PC-9 (cell line): Measurements from ENCODE around the gene FAM3C. TPM values are rescaled to one million over a fixed set of nuclear protein-coding genes. Genes with fewer than 3 reads are reported as not detected.

Experiments
- BruUV-seq: library from RNA; stranded (reverse); fragments of 400-500 nt; replicated peaks from 2 replicates; lab custom pipeline; 2021; lab: Mats Ljungman, UMichigan
- CTCF ChIA-PET: fragments of 300-600 bp; sonication (Branson Sonifier 250); formaldehyde crosslinking; loops from one replicate; lab custom pipeline; 2022; ENCODE audit warnings: antibody characterized with exemption; lab: Charles Lee
- POLR2A ChIA-PET: fragments of 300-600 bp; sonication (Branson Sonifier 250); formaldehyde crosslinking; loops from one replicate; lab custom pipeline; 2022; ENCODE audit warnings: antibody characterized with exemption; ENCODE audit not compliant: unreplicated experiment; lab: Charles Lee
- DNase-seq, 2 experiments: peaks; one replicate each; pipeline versions ENCODE4 v3.0.0 to v3.0.0-alpha.2; 2015 to 2022; ENCODE audit warnings: mixed read lengths in 1 of 2
- H2AFZ ChIP-seq: fragments of 200-600 bp; sonication (generic); 2 replicates; pipeline ENCODE4 v1.8.1; 2017; ENCODE audit warnings: antibody characterized with exemption
- H3F3A ChIP-seq: fragments of 200-600 bp; sonication (generic); 2 replicates; pipeline ENCODE4 v1.8.1; 2017; ENCODE audit warnings: antibody characterized with exemption, mild to moderate bottlenecking, low read depth; ENCODE audit not compliant: insufficient read depth
- H3K27ac ChIP-seq: fragments of 200-600 bp; sonication (generic); 2 replicates; pipeline ENCODE4 v1.6.1; 2016; ENCODE audit warnings: mixed run types
- H3K27me3 ChIP-seq: fragments of 200-600 bp; sonication (generic); 2 replicates; pipeline ENCODE4 v1.6.1; 2016; ENCODE audit warnings: low read depth, mixed run types; ENCODE audit not compliant: insufficient read depth
- H3K36me3 ChIP-seq: fragments of 200-600 bp; sonication (generic); 2 replicates; pipeline ENCODE4 v1.6.1; 2016; ENCODE audit warnings: low read depth, mixed run types
- H3K4me1 ChIP-seq: fragments of 200-600 bp; sonication (generic); replicated peaks from 2 replicates; pipeline ENCODE4 v1.6.1; 2016; ENCODE audit warnings: mixed run types; ENCODE audit not compliant: insufficient read depth
- H3K4me2 ChIP-seq: fragments of 200-600 bp; sonication (generic); 2 replicates; pipeline ENCODE4 v1.6.1; 2017; ENCODE audit warnings: mixed run types
- H3K4me3 ChIP-seq: fragments of 200-600 bp; sonication (generic); 2 replicates; pipeline ENCODE4 v1.6.1; 2016; ENCODE audit warnings: mixed run types
- H3K79me2 ChIP-seq: fragments of 200-600 bp; sonication (generic); 2 replicates; pipeline ENCODE4 v1.6.1; 2017; ENCODE audit warnings: low read depth, mixed run types
- H3K9me2 ChIP-seq: fragments of 200-600 bp; sonication (generic); 2 replicates; pipeline ENCODE4 v1.8.1; 2017; ENCODE audit warnings: mild to moderate bottlenecking; ENCODE audit not compliant: insufficient read depth
- H3K9me3 ChIP-seq: fragments of 200-600 bp; sonication (generic); 2 replicates; pipeline ENCODE4 v1.8.1; 2016; ENCODE audit warnings: low read depth; ENCODE audit not compliant: insufficient read depth
- H4K20me1 ChIP-seq: fragments of 200-600 bp; sonication (generic); 2 replicates; pipeline ENCODE4 v1.8.1; 2017; ENCODE audit not compliant: insufficient read depth
- CTCF ChIP-seq: fragments of 200-600 bp; sonication (generic); conservative IDR thresholded peaks from 2 replicates; pipeline ENCODE4 v1.6.1; 2017; ENCODE audit warnings: mixed run types, antibody characterized with exemption, mild to moderate bottlenecking, moderate library complexity
- EZH2 ChIP-seq: fragments of 200-600 bp; sonication (generic); IDR thresholded peaks from 2 replicates; pipeline ENCODE4 v1.8.0; 2017; ENCODE audit warnings: antibody characterized with exemption, low read depth
- intact Hi-C: fragments of 100-400 bp; cut with micrococcal nuclease; formaldehyde crosslinking; loops from one replicate; pipeline ENCODE4 v1.10.0; 2022; ENCODE audit not compliant: unreplicated experiment
- total RNA-seq: library from RNA; stranded (reverse); gene quantifications from 2 replicates; pipeline ENCODE4 v1.2.3, GENCODE V29; 2021

The FAM3C gene
- total RNA-seq, 1 experiment from 2014 or later: 134 TPM

- ChIA-PET CTCF (interaction anchor here (0.6 kb wide), 1 partner anchor 215 kb away, joined by 3 read pairs; no protein-coding TSS in a partner anchor), POLR2A (no interaction called here)
- Histone ChIP-seq H3K4me3 (peak overlapping the region; percentile 71), H3K27me3 (no peaks in the 10 kb centered on the region), H3K4me2 (peak overlapping the region; percentile 98), H3F3A (no peaks in the 10 kb centered on the region), H3K9me3 (no peaks in the 10 kb centered on the region), H2AFZ (peak overlapping the region; percentile 85), H3K79me2 (no peaks in the 10 kb centered on the region), H4K20me1 (no peaks in the 10 kb centered on the region), H3K36me3 (no peaks in the 10 kb centered on the region), H3K27ac (no peak overlapping the region), H3K9me2 (no peaks in the 10 kb centered on the region), H3K4me1 (no peaks in the 10 kb centered on the region)
- DNase-seq: no peak
- no peak for TF ChIP-seq CTCF
- TF ChIP-seq EZH2: no peak
- intact Hi-C loops: loop anchor here (10.0 kb wide), 1 partner anchor 345 kb away; the partner anchor contains the start of gene CPED1
- BruUV-seq: no TSS peak
Observed at GRCh38 chr7:121330053-121330833, 65.9 kb downstream of the FAM3C start.

GRCh38 chr7:121329191-121330052, 66.7 kb downstream of the FAM3C start:
- Histone ChIP-seq H3K79me2 (no peaks in the 10 kb centered on the region), H3K4me2 (peak overlapping the region; percentile 98), H3K36me3 (no peaks in the 10 kb centered on the region), H2AFZ (peak overlapping the region; percentile 85), H3K4me3 (peak overlapping the region; percentile 71), H3K27ac (no peak overlapping the region), H4K20me1 (no peaks in the 10 kb centered on the region), H3K27me3 (no peaks in the 10 kb centered on the region), H3K9me3 (no peaks in the 10 kb centered on the region), H3K9me2 (no peaks in the 10 kb centered on the region), H3K4me1 (no peaks in the 10 kb centered on the region), H3F3A (no peaks in the 10 kb centered on the region)
- POLR2A ChIA-PET: no interaction called here
- no TSS peak for BruUV-seq
- intact Hi-C loops: loop anchor here (10.0 kb wide), 1 partner anchor 345 kb away; the partner anchor contains the start of gene CPED1
- TF ChIP-seq EZH2 (no peak), CTCF (no peak; the same call in 1 of the 2 replicates)
- CTCF ChIA-PET: interaction anchor here (0.6 kb wide), 1 partner anchor 216 kb away, joined by 3 read pairs; no protein-coding TSS in a partner anchor
- DNase-seq: peak in 1 of 2 experiments; percentile 61

DNA sequence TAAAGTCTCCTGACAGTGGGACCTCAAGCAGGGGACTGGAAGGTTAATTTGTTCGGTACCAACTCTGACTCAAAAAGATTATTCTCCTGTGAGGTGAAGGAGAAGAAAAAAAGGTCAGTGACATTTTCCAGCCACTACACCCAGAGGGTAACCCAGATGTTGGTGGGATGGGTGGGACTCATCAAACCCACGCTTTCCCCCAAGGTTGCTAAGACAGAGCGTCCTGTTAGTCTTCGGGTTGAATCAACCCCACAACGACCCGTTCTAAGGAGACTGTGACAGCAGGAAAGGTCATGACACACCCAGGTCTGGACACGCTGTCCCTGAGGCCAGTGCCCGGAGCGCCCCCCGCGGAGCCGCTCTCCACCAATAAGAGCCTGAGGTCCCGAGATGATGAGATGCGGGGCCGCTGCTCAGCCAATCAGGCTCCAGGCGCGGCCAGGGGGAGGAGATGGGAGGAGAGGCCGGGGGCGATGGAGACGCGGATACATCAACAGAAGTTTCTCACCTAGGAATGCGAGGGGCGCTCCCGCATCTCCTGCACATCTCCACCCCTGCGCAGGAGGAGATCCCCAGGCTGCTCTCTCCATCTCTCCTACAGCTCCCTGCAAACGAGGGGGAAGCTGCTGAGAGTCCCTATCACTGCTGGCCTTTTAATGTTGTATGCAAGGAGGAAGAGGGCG, 67.5 kb downstream of the FAM3C start, which contains the start of gene WNT16:
Gene WNT16 (plus strand): TSS at position 493 of the 683 bp plus-strand sequence. CDS start 293 bp downstream, outside the sequence.
- DNase-seq: no peak
- Histone ChIP-seq H3F3A (no peaks in the 10 kb centered on the region), H3K36me3 (no peaks in the 10 kb centered on the region), H3K27ac (no peak within 1 kb of the TSS), H3K9me2 (no peaks in the 10 kb centered on the region), H4K20me1 (no peaks in the 10 kb centered on the region), H3K79me2 (no peaks in the 10 kb centered on the region), H3K27me3 (no peaks in the 10 kb centered on the region), H3K4me2 (peak within 1 kb of the TSS; percentile 98), H2AFZ (peak within 1 kb of the TSS; percentile 85), H3K9me3 (no peaks in the 10 kb centered on the region), H3K4me3 (peak within 1 kb of the TSS; percentile 71), H3K4me1 (no peaks in the 10 kb centered on the region)
- ChIA-PET POLR2A (no interaction called here), CTCF (no interaction called here)
- BruUV-seq: no TSS peak
- intact Hi-C loops: no loop called here
- TF ChIP-seq EZH2 (no peak), CTCF (no peak)
